ENCODE data around the gene AGPAT4.

- TF ChIP-seq RFX5 (IDR thresholded peaks at IDR 0.05; ENCODE audit: low read length) (no peak), REST (IDR thresholded peaks at IDR 0.05; ENCODE audit: low read depth, low read length) (no peak), CTCF (IDR thresholded peaks at IDR 0.05) (no peak), EP300 (IDR thresholded peaks at IDR 0.05; ENCODE audit: borderline replicate concordance in 1 of 2, low read depth in 1 of 2, low read length in 1 of 2) (no peak), PBX3 (IDR thresholded peaks at IDR 0.05) (no peak), SIN3A (IDR thresholded peaks at IDR 0.05; ENCODE audit: borderline replicate concordance, low read depth, low read length) (no peak), MAX (IDR thresholded peaks at IDR 0.05; ENCODE audit: low read depth) (no peak), FOXJ3 (CRISPR knock-in tag; IDR thresholded peaks at IDR 0.05) (no peak), TEAD4 (IDR thresholded peaks at IDR 0.05; ENCODE audit: borderline replicate concordance, insufficient read depth) (no peak), POLR2AphosphoS5 (IDR thresholded peaks at IDR 0.05; ENCODE audit: low read depth, low read length) (no peak), MEF2A (IDR thresholded peaks at IDR 0.05; ENCODE audit: borderline replicate concordance, low read depth) (no peak), FOXM1 (IDR thresholded peaks at IDR 0.05; ENCODE audit: low read depth) (no peak)
These were observed 12.0 kb downstream of the AGPAT4 start for GRCh38 chr6:161261816-161262215.
